GM19351 (cell line): ENCODE data around the gene TARS2.

Source experiments
- ATAC-seq: cut with Tn5 transposase; IDR thresholded peaks from one replicate; pipeline ENCODE4 v1.9.1; 2021; ENCODE audit warnings: mild to moderate bottlenecking, moderate library complexity; ENCODE audit not compliant: unreplicated experiment

TARS2 gene

GRCh38 chr1:150486966-150487762, at the start of gene TARS2:
TARS2 (plus strand) TSS chr1:150487419; CDS start chr1:150487451, 32 bp downstream.
- peak; percentile 100 for ATAC-seq

- no peak for ATAC-seq
Observed at GRCh38 chr1:150441121-150441520, 46.1 kb upstream of the TARS2 start.

GRCh38 chr1:150444232-150444631, 43.0 kb upstream of the TARS2 start:
- ATAC-seq: no peak

- ATAC-seq: no peak
Observed at GRCh38 chr1:150456146-150456647, 31.0 kb upstream of the TARS2 start.

GRCh38 chr1:150464422-150464826, 22.8 kb upstream of the TARS2 start:
- ATAC-seq: no peak

- ATAC-seq: no peak
Observed at GRCh38 chr1:150466964-150467363, 20.3 kb upstream of the TARS2 start.

- ATAC-seq: no peak
Observed at GRCh38 chr1:150469291-150469690, 17.9 kb upstream of the TARS2 start.

- ATAC-seq: no peak
Observed at GRCh38 chr1:150472601-150473200, 14.5 kb upstream of the TARS2 start.

- no peak for ATAC-seq
Observed at GRCh38 chr1:150473659-150474058, 13.6 kb upstream of the TARS2 start.

- no peak for ATAC-seq
Observed at GRCh38 chr1:150474869-150475268, 12.3 kb upstream of the TARS2 start.

GRCh38 chr1:150476754-150477153, 10.5 kb upstream of the TARS2 start:
- no peak for ATAC-seq

GRCh38 chr1:150477320-150477719, 9.9 kb upstream of the TARS2 start:
- no peak for ATAC-seq

- ATAC-seq: no peak
Observed at GRCh38 chr1:150477733-150478132, 9.5 kb upstream of the TARS2 start.

GRCh38 chr1:150479370-150479769, 7.8 kb upstream of the TARS2 start:
- ATAC-seq: no peak

- ATAC-seq: no peak
Observed at GRCh38 chr1:150479927-150480352, 7.3 kb upstream of the TARS2 start.

- ATAC-seq: no peak
Observed at GRCh38 chr1:150484431-150484830, 2.8 kb upstream of the TARS2 start.

- no peak for ATAC-seq
Observed at GRCh38 chr1:150484861-150485260, 2.4 kb upstream of the TARS2 start.

- no peak for ATAC-seq
Observed at GRCh38 chr1:150487763-150488115, 520 bp downstream of the TARS2 start.

GRCh38 chr1:150493175-150493574, 6.0 kb downstream of the TARS2 start:
- no peak for ATAC-seq

- ATAC-seq: no peak
Observed at GRCh38 chr1:150498342-150498741, 11.1 kb downstream of the TARS2 start.

- ATAC-seq: no peak
Observed at GRCh38 chr1:150505431-150505830, 18.2 kb downstream of the TARS2 start.
